ENCODE results near the gene PTPRH. TPM values are rescaled to one million over a fixed set of nuclear protein-coding genes. Genes with fewer than 3 reads are reported as not detected.

Gene PTPRH
- total and polyA plus RNA-seq, 9 of the 15 experiments (the other 6 are each of a cell fraction or from before 2014, with no cell fraction given) = 0.87 to 34.3 (median 22.7) TPM

DNA sequence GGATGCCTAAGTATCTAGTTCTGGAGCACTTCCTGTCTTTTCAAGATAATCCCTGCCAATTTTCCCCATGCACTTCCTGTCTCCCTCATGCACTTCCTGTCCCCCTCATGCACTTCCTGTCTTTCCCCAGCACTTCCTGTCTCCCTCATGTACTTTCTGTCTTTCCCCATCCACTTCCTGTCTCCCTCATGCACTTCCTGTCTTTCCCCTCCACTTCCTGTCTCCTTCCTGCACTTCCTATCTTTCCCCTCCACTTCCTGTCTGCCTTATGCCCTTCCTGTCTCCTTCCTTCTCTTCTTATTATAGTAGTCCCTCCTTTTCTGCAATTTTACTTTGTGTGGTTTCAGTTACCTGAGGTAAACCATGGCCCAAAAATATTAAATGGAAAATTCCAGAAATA lies 57.3 kb downstream of the PTPRH start:
- peak; percentile 93 for FAIRE-seq
- intact Hi-C loops (cut with micrococcal nuclease) (loop anchor here (10.0 kb wide), 1 partner anchor 353 kb away; no protein-coding TSS in a partner anchor), in situ Hi-C loops (cut with MboI) (loop anchor here (25.0 kb wide), 1 partner anchor 985 kb away; the partner anchor contains the start of gene ZNF444)
- POLR2A ChIA-PET = no interaction called here
- Histone ChIP-seq H3K27me3 (ENCODE audit: control insufficient read depth in 2 of 2, insufficient read depth in 2 of 2, low read length in 2 of 2) (no peaks in the 10 kb centered on the region), H3K27ac (ENCODE audit: extremely low read depth, low read depth, low read length) (peak overlapping the region; percentile 44), H4K20me1 (replicated peaks; ENCODE audit: control insufficient read depth, insufficient read depth, low read length) (no peaks in the 10 kb centered on the region), H3K9me3 (replicated peaks; ENCODE audit: control insufficient read depth, insufficient read depth, low read depth, low read length) (no peaks in the 10 kb centered on the region; the same call in 1 of the 2 replicates), H2AFZ (ENCODE audit: low read depth, low read length) (peak overlapping the region; percentile 66), H3K4me2 (ENCODE audit: insufficient read depth, low read length) (no peak overlapping the region), H3K4me3 (no peak overlapping the region), H3K9ac (ENCODE audit: insufficient read depth in 1 of 2, low read depth in 2 of 2, low read length in 2 of 2) (no peak overlapping the region), H3K4me1 (replicated peaks in 1 of 2; ENCODE audit: control insufficient read depth in 2 of 2, insufficient read depth in 2 of 2, low read length in 2 of 2) (peaks cover 18 to 52% of the 10 kb centered on the region in 2 experiments), H3K36me3 (ENCODE audit: control insufficient read depth, insufficient read depth, low read length) (peaks cover 18% of the 10 kb centered on the region; the same call in 2 of the 3 replicates), H3K79me2 (ENCODE audit: control insufficient read depth, insufficient read depth, low read length) (no peaks in the 10 kb centered on the region), H3K9me1 (ENCODE audit: control insufficient read depth, insufficient read depth, low read length) (no peaks in the 10 kb centered on the region)
- CTCF ChIA-PET (ENCODE audit: low intra/inter-chr PET ratio) = no interaction called here
- ATAC-seq = no peak
- no TSS peak for BruUV-seq (replicated peaks)
- peak in 3 of 4 experiments; percentile 25 to 77 (median 55) for DNase-seq (ENCODE audit: extremely low read depth in 1 of 4, low spot score in 3 of 4)
- TF ChIP-seq CBX3 (IDR thresholded peaks at IDR 0.05; ENCODE audit: borderline replicate concordance in 1 of 2, low read length in 2 of 2) (peak in 1 of 2 experiments; percentile 41; a peak in 1 of 3 replicates), HEY1 (CRISPR knock-in tag; IDR thresholded peaks at IDR 0.05; ENCODE audit: borderline replicate concordance) (no peak), PHF8 (IDR thresholded peaks at IDR 0.05; ENCODE audit: borderline replicate concordance, low read length) (no peak), ELF1 (tag; IDR thresholded peaks at IDR 0.05) (peak; percentile 95), ETV5 (CRISPR knock-in tag; IDR thresholded peaks at IDR 0.05; ENCODE audit: low read depth) (peak; percentile 78; the same call in 1 of the 2 replicates), SIX5 (IDR thresholded peaks at IDR 0.05; ENCODE audit: borderline replicate concordance in 1 of 2, insufficient read depth in 1 of 2, low read depth in 1 of 2, low read length in 2 of 2) (0 out of 4 replicates have a peak, but pooled peaks of 1 of the 2 experiments have one; percentile 14), ARNT (IDR thresholded peaks at IDR 0.05) (peak in 1 of 2 experiments; percentile 63; a peak in 1 of 4 replicates), POLR2B (IDR thresholded peaks at IDR 0.05; ENCODE audit: low read depth, partially characterized antibody) (peak; percentile 46), MTA2 (IDR thresholded peaks at IDR 0.05; ENCODE audit: low read depth) (peak; percentile 18; the same call in 1 of the 2 replicates), C11orf30 (IDR thresholded peaks at IDR 0.05; ENCODE audit: low read depth) (no peak; the same call in none of the 2 replicates), GTF2F1 (IDR thresholded peaks at IDR 0.05; ENCODE audit: low read depth, low read length) (no peak), CBX2 (IDR thresholded peaks at IDR 0.05; ENCODE audit: insufficient read depth, low read length, poor library complexity, severe bottlenecking) (no peak), ASH1L (IDR thresholded peaks at IDR 0.05; ENCODE audit: borderline replicate concordance, low read depth, partially characterized antibody) (peak; percentile 84)
- TF ChIP-seq, protein P1, sequence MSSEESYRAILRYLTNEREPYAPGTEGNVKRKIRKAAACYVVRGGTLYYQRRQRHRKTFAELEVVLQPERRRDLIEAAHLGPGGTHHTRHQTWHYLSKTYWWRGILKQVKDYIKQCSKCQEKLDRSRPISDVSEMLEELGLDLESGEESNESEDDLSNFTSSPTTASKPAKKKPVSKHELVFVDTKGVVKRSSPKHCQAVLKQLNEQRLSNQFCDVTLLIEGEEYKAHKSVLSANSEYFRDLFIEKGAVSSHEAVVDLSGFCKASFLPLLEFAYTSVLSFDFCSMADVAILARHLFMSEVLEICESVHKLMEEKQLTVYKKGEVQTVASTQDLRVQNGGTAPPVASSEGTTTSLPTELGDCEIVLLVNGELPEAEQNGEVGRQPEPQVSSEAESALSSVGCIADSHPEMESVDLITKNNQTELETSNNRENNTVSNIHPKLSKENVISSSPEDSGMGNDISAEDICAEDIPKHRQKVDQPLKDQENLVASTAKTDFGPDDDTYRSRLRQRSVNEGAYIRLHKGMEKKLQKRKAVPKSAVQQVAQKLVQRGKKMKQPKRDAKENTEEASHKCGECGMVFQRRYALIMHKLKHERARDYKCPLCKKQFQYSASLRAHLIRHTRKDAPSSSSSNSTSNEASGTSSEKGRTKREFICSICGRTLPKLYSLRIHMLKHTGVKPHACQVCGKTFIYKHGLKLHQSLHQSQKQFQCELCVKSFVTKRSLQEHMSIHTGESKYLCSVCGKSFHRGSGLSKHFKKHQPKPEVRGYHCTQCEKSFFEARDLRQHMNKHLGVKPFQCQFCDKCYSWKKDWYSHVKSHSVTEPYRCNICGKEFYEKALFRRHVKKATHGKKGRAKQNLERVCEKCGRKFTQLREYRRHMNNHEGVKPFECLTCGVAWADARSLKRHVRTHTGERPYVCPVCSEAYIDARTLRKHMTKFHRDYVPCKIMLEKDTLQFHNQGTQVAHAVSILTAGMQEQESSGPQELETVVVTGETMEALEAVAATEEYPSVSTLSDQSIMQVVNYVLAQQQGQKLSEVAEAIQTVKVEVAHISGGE (CRISPR knock-in tag; IDR thresholded peaks at IDR 0.05) = peak in 1 of 3 experiments; percentile 86; a peak in 2 of 6 replicates
- TF ChIP-seq, protein P2, sequence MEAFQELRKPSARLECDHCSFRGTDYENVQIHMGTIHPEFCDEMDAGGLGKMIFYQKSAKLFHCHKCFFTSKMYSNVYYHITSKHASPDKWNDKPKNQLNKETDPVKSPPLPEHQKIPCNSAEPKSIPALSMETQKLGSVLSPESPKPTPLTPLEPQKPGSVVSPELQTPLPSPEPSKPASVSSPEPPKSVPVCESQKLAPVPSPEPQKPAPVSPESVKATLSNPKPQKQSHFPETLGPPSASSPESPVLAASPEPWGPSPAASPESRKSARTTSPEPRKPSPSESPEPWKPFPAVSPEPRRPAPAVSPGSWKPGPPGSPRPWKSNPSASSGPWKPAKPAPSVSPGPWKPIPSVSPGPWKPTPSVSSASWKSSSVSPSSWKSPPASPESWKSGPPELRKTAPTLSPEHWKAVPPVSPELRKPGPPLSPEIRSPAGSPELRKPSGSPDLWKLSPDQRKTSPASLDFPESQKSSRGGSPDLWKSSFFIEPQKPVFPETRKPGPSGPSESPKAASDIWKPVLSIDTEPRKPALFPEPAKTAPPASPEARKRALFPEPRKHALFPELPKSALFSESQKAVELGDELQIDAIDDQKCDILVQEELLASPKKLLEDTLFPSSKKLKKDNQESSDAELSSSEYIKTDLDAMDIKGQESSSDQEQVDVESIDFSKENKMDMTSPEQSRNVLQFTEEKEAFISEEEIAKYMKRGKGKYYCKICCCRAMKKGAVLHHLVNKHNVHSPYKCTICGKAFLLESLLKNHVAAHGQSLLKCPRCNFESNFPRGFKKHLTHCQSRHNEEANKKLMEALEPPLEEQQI (IDR thresholded peaks at IDR 0.05) = no peak

Data from K562 (cell line).